Gastrocnemius medialis (tissue), 4 donors: Measurements from ENCODE around the gene GREB1. TPM values are rescaled to one million over a fixed set of nuclear protein-coding genes. Genes with fewer than 3 reads are reported as not detected.

Source experiments
- ATAC-seq, 2 donors: fragments of 150-250 bp; one replicate each; pipeline ENCODE4 v1.9.1; 2016
- DNase-seq, 2 donors: peaks; one replicate each; pipeline ENCODE4 v3.0.0-alpha.2; 2019
- H3K27ac ChIP-seq, 4 donors: fragments of 200-600 bp; sonication (generic); 1 replicate in 1 of 4; 2 replicates in 3 of 4; pipeline ENCODE4 v1.5.1; 2016 to 2018; ENCODE audit warnings: mild to moderate bottlenecking in 2 of 4, moderate library complexity in 1 of 4
- H3K27me3 ChIP-seq, 3 donors: fragments of 200-600 bp; sonication (generic) in 2 of 3; 1 replicate in 1 of 3; 2 replicates in 2 of 3; pipeline versions ENCODE4 v1.5.1 to v1.6.0; 2016 to 2019; ENCODE audit warnings: mild to moderate bottlenecking in 1 of 3, moderate library complexity in 1 of 3
- H3K36me3 ChIP-seq, 2 donors: fragments of 200-600 bp; sonication (generic) in 1 of 2; one replicate each; pipeline ENCODE4 v1.5.1; 2017 to 2018
- H3K4me1 ChIP-seq, 2 donors: fragments of 200-600 bp; sonication (generic) in 1 of 2; one replicate each; pipeline ENCODE4 v1.5.1; 2016 to 2017; ENCODE audit warnings: mild to moderate bottlenecking in 2 of 2
- H3K4me3 ChIP-seq, 4 donors: fragments of 200-600 bp; sonication (generic) in 3 of 4; 1 replicate in 1 of 4; 2 replicates in 3 of 4; pipeline ENCODE4 v1.5.1; 2016 to 2019; ENCODE audit warnings: mild to moderate bottlenecking in 2 of 4
- H3K9me3 ChIP-seq, 3 donors: fragments of 200-600 bp; sonication (generic) in 2 of 3; 1 replicate in 1 of 3; 2 replicates in 2 of 3; pipeline ENCODE4 v1.5.1; 2016 to 2019
- CTCF ChIP-seq, 5 experiments: fragments of 450-650 bp in 3 of 5; fragments of 200-600 bp in 2 of 5; sonication (generic) in 2 of 5; IDR thresholded peaks in 4 of 5; conservative IDR thresholded peaks in 1 of 5; 1 replicate in 4 of 5; 2 replicates in 1 of 5; pipeline ENCODE4 v1.5.1; 2016 to 2019; ENCODE audit warnings: antibody characterized with exemption in 5 of 5, mild to moderate bottlenecking in 3 of 5, moderate library complexity in 3 of 5
- POLR2A ChIP-seq, 2 donors: fragments of 450-650 bp; IDR thresholded peaks; one replicate each; pipeline ENCODE4 v1.6.1; 2017; ENCODE audit warnings: antibody characterized with exemption in 2 of 2, mild to moderate bottlenecking in 2 of 2, moderate library complexity in 2 of 2
- in situ Hi-C, 4 donors: fragments of 200-750 bp; cut with MboI; loops; one replicate each; pipeline versions ENCODE4 v1.15.0 to v1.8.0; 2017; ENCODE audit warnings: low sequenced_read_pairs in 4 of 4
- intact Hi-C: fragments of 100-400 bp; cut with DNase I; formaldehyde crosslinking; loops from one replicate; pipeline ENCODE4 v1.15.1; 2023; ENCODE audit warnings: low total_unique reads
- total RNA-seq, 4 donors: library from RNA; depleted of rRNA; stranded (reverse); fragments of >200 nt; gene quantifications; one replicate each; pipeline versions ENCODE4 v1.1.0 to v1.2.3, GENCODE V29; 2016

The GREB1 gene
- total RNA-seq, 4 donors from 2014 or later, result 1.7 to 9.3 (median 2.6) TPM

GRCh38 chr2:11559066-11559785 is 25.4 kb downstream of the GREB1 start:
- H3K36me3 ChIP-seq, result no peaks in the 10 kb centered on the region
- DNase-seq, result no peak
- in situ Hi-C loops (loop anchor here in 1 of 4 donors (25.0 kb wide), 1 partner anchor 722 kb away; no protein-coding TSS in a partner anchor), intact Hi-C loops (no loop called here)
- no peak overlapping the region for H3K4me3 ChIP-seq
- peaks cover 7 to 10% of the 10 kb centered on the region in 2 donors for H3K4me1 ChIP-seq
- TF ChIP-seq CTCF (IDR thresholded peaks at IDR 0.05 in 4 of 5, conservative IDR thresholded peaks at IDR 0.05 in 1 of 5) (no peak), POLR2A (IDR thresholded peaks at IDR 0.05) (no peak)
- ATAC-seq, result no peak
- H3K27ac ChIP-seq, result no peak overlapping the region
- H3K9me3 ChIP-seq, result no peaks in the 10 kb centered on the region
- H3K27me3 ChIP-seq, result no peaks in the 10 kb centered on the region

- Histone ChIP-seq H3K4me1 (peaks cover 7 to 10% of the 10 kb centered on the region in 2 donors), H3K27me3 (no peaks in the 10 kb centered on the region), H3K9me3 (no peaks in the 10 kb centered on the region), H3K36me3 (no peaks in the 10 kb centered on the region), H3K27ac (no peak overlapping the region), H3K4me3 (no peak overlapping the region)
- in situ Hi-C loops, result loop anchor here in 1 of 4 donors (25.0 kb wide), 1 partner anchor 722 kb away; no protein-coding TSS in a partner anchor
- no peak for TF ChIP-seq POLR2A (IDR thresholded peaks at IDR 0.05)
- no peak for TF ChIP-seq CTCF (IDR thresholded peaks at IDR 0.05 in 4 of 5, conservative IDR thresholded peaks at IDR 0.05 in 1 of 5)
- ATAC-seq (no peak), DNase-seq (no peak)
- intact Hi-C loops, result no loop called here
Observed at GRCh38 chr2:11559786-11560155, 25.9 kb downstream of the GREB1 start.

- ATAC-seq, result no peak
- no peak overlapping the region for H3K27ac ChIP-seq
- H3K4me1 ChIP-seq, result peaks cover 7 to 10% of the 10 kb centered on the region in 2 donors
- H3K36me3 ChIP-seq, result no peaks in the 10 kb centered on the region
- no peak overlapping the region for H3K4me3 ChIP-seq
- in situ Hi-C loops, result loop anchor here in 1 of 4 donors (25.0 kb wide), 1 partner anchor 724 kb away; no protein-coding TSS in a partner anchor
- no peak for DNase-seq
- TF ChIP-seq CTCF (IDR thresholded peaks at IDR 0.05 in 4 of 5, conservative IDR thresholded peaks at IDR 0.05 in 1 of 5) (no peak), POLR2A (IDR thresholded peaks at IDR 0.05) (no peak)
- no peaks in the 10 kb centered on the region for H3K9me3 ChIP-seq
- intact Hi-C loops, result no loop called here
- H3K27me3 ChIP-seq, result no peaks in the 10 kb centered on the region
Observed at GRCh38 chr2:11560806-11561205, 27.0 kb downstream of the GREB1 start.

- DNase-seq (no peak), ATAC-seq (no peak)
- H3K4me1 ChIP-seq, result peaks cover 7 to 10% of the 10 kb centered on the region in 2 donors
- intact Hi-C loops, result no loop called here
- H3K4me3 ChIP-seq, result no peak overlapping the region
- no peak overlapping the region for H3K27ac ChIP-seq
- no peaks in the 10 kb centered on the region for H3K27me3 ChIP-seq
- no peak for TF ChIP-seq CTCF (IDR thresholded peaks at IDR 0.05 in 4 of 5, conservative IDR thresholded peaks at IDR 0.05 in 1 of 5)
- TF ChIP-seq POLR2A (IDR thresholded peaks at IDR 0.05), result no peak
- H3K36me3 ChIP-seq, result no peaks in the 10 kb centered on the region
- H3K9me3 ChIP-seq, result no peaks in the 10 kb centered on the region
- in situ Hi-C loops, result loop anchor here in 1 of 4 donors (25.0 kb wide), 1 partner anchor 725 kb away; no protein-coding TSS in a partner anchor
Observed at GRCh38 chr2:11562011-11562410, 28.2 kb downstream of the GREB1 start.
